Raji (cell line): Measurements from ENCODE around the gene ARHGAP6.

Source experiments
- POLR2A ChIP-seq: IDR thresholded peaks from 2 replicates; pipeline ENCODE4 v1.6.1; 2011; ENCODE audit warnings: low read depth, low read length, control low read depth; ENCODE audit not compliant: insufficient read depth

ARHGAP6 gene

GRCh38 chrX:11665168-11666111, at the start of gene ARHGAP6:
Gene ARHGAP6, minus strand, starts transcription at chrX:11665920. Its CDS starts 1,092 bp downstream, at chrX:11664828.
- TF ChIP-seq POLR2A: no peak

GRCh38 chrX:11704725-11705495, 39.2 kb upstream of the ARHGAP6 start:
- TF ChIP-seq POLR2A: no peak

- TF ChIP-seq POLR2A: no peak
Observed at GRCh38 chrX:11703855-11704254, 38.1 kb upstream of the ARHGAP6 start.

- TF ChIP-seq POLR2A: no peak
Observed at GRCh38 chrX:11702965-11703631, 37.4 kb upstream of the ARHGAP6 start.

- no peak for TF ChIP-seq POLR2A
Observed at GRCh38 chrX:11702420-11702819, 36.7 kb upstream of the ARHGAP6 start.

- TF ChIP-seq POLR2A: no peak
Observed at GRCh38 chrX:11698702-11699101, 33.0 kb upstream of the ARHGAP6 start.

- no peak for TF ChIP-seq POLR2A
Observed at GRCh38 chrX:11688201-11688600, 22.5 kb upstream of the ARHGAP6 start.

- no peak for TF ChIP-seq POLR2A
Observed at GRCh38 chrX:11687157-11687556, 21.4 kb upstream of the ARHGAP6 start.

GRCh38 chrX:11683057-11683456, 17.3 kb upstream of the ARHGAP6 start:
- no peak for TF ChIP-seq POLR2A

- TF ChIP-seq POLR2A: no peak
Observed at GRCh38 chrX:11678158-11678557, 12.4 kb upstream of the ARHGAP6 start.

GRCh38 chrX:11672213-11672612, 6.5 kb upstream of the ARHGAP6 start:
- TF ChIP-seq POLR2A: no peak

- TF ChIP-seq POLR2A: no peak
Observed at GRCh38 chrX:11670316-11670715, 4.6 kb upstream of the ARHGAP6 start.

- TF ChIP-seq POLR2A: no peak
Observed at GRCh38 chrX:11666952-11667685, 1.4 kb upstream of the ARHGAP6 start.

GRCh38 chrX:11666164-11666563, 444 bp upstream of the ARHGAP6 start:
- TF ChIP-seq POLR2A: no peak
